Inflammatory macrophage (primary cell): ENCODE data around the gene TRMT44.

ENCODE experiments used
- DNase-seq, 2 donors: peaks; one replicate each; pipeline ENCODE4 v3.0.0-alpha.2; 2020 to 2022

TRMT44 gene

DNA sequence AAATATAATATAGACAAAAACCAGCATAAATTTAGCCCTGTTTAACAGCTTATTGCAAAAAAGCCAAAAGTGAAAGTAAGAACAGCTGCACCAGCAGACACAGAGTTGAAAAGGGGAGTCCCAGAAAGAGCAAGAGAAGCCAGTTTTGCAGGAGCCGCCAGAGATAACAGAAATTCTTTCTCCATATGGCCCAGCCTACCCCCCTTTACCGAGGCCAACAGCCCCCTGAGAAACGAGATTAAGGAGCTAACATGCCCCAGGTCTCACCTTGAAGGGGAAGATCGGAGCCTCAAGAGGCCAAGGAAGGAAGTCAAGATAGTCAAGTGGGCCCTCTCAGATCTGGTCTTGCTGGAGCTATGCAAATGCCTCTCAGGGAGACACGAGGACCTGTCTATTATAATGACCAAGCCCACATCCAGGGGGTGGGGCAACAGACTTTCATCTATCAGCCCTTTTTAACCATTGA, 4.9 kb upstream of the TRMT44 start:
- DNase-seq = no peak

- DNase-seq = no peak
These were observed 3.3 kb upstream of the TRMT44 start for GRCh38 chr4:8437281-8437680.

DNA sequence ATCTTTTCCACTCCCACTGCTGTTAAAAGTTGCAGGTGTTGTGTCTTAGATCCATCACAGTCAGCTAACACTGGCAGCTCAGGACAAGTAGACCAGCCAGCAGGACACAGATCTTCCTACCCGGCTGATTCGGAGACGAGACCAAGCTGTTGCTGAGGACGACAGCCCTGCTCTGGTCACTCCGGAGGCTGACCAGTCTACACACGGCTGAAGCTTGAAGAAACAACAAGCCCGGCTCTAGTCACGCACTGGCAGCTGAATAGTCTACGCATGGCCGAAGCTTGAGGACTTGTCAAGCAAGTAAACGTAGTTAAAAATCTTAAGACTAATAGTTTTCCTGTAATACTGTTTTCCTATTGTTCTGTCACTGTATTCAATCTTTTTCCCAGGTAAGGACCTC, 1.8 kb upstream of the TRMT44 start:
- no peak for DNase-seq

DNA sequence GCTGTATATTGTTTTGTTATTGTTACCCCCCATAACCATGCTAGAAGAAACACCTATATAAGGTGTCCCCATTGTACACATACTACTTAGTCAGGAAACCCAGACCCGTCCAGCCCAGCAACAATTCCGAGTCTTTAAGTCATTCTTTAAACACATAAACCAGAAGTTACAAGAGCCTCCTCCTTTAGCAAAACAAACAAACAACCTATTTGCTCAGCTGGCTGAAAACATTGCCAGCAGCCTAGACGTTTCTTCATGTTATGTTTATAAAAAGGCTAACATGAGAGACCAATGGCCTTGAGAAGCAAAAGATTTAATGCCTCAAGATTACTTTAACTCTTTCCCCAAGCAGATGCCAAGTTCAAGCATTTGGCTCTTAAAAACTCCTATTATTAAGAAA, 1.4 kb upstream of the TRMT44 start:
- no peak for DNase-seq

DNA sequence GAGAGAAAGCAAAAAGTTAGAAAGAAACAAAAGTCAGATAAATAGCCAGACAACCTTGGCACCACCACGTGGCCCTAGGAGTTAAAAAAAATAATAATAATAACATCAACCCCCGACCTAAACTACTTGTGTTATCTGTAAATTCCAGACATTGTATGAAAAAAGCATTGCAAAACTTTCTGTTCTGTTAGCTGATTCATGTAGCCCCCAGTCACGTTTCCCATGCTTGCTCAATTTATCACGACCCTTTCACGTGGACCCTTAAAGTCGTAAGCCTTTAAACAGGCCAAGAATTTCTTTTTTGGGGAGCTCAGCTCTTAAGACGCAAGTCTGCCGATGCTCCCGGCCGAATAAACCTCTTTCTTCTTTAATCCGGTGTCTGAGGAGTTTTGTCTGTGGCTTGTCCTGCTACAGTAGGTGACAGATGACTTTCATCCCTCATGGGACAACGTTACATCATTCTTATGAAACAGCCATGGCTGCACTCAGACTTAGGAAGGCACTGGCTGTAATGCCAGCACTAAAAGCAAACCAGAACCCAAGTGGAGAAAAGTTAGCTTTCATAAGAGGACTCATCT, 574 bp upstream of the TRMT44 start:
- peak; percentile 83 to 87 for DNase-seq

DNA sequence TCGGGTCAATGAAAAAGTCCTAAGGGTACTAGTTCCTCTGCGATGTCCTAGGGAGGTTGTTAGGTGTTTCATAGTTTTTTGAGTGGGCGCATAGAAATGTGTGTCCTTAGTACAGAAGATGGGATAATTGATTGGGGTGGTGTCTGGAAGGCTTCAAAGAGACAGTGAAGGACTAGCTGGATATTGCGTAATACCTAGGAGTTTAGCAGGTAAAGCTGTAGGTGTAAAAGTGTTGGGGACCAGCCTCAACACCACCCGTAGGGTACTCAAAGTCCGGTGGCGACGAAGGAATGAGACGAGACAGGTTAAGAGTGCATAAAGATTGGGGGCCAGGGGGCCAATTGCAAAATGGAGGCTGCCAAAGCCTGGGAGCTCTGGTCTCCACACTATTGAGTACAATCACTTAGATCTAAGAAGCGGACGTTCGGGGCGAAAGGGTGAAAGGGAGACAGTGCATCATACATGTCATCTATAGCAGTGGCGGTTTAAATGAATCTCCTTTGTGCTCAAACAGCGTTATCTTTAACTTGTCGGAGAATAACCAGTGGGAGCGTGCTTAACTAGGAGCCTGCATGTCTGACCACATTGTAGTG, 1.0 kb downstream of the TRMT44 start:
- DNase-seq = no peak

DNA sequence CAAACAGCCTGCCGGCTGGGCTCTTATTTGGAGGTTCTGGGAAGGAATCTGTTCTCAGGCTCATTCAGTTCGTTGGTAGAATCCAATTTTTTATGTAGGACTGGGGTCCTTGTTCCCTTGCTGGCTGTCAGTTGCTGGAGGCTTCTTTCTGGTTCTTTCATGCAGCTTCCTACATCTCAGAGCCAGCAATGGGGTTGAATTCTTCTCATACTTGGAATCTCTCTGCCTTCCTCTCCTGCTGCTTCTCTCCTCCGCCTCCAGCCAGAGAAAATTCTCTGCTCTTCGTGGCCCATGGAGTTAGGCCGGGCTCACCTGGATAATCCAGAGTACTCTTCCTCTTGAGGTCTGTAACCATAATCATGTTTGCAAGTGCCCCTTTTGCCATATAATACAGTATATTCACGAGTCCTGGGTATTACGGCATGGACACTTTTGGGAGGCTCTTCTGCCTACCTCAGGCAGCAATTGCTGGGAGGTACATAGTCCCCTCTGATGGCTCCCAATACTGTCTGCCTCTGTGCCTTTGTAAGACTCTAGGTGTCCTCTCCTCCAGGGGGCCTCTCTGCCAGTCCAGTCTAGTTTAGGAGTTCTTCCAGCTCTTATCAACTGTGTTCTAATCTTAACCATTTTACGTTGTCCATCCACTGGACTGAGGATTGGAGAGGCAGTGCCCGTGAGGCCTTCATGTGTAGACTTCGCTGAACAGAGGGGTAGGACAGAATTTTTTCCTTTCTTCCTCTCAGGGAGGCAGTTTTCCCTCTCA, 2.2 kb downstream of the TRMT44 start:
- DNase-seq = no peak

DNA sequence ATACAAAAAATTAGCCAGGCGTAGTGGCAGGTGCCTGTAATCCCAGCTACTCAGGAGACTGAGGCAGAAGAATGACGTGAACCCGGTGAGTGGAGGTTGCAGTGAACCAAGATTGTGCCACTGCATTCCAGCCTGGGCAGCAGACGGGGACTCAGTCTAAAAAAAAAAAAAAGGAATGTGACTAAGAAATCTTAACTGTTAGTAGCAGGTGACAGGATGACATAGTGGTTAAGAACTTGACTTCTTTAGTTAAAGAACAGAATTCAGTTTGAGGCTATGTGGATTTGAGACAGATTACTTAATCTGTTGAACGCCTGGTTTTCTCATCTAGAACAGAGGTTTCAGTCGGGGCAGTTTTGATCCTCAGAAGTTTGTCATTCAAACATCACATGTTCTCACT, 3.2 kb downstream of the TRMT44 start:
- no peak for DNase-seq

GRCh38 chr4:8446122-8446521, 5.5 kb downstream of the TRMT44 start:
- DNase-seq = no peak

- DNase-seq = no peak
These were observed 11.0 kb downstream of the TRMT44 start for GRCh38 chr4:8451440-8452182.

DNA sequence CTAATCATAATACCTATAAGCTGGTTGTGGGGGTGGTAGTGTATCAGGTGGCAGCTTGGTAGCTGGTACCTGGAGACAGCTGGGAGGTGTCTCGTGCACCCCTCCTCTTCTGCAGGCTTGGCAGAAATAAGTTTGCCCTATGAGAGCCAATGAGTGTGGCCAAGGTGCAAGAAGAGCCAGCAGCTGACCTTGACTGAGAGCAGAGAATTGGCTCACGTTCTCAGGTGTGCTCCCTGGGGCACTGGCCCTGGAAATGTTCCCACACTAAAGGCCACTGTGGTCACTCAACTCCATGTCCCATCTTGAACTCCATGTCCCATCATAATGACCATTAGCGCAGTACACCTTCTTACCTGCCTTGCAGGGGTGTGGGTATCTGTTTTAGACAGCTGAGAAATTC, 13.4 kb downstream of the TRMT44 start:
- no peak for DNase-seq

GRCh38 chr4:8457646-8458252, 17.2 kb downstream of the TRMT44 start:
- no peak for DNase-seq

GRCh38 chr4:8459867-8460445, 19.4 kb downstream of the TRMT44 start:
- DNase-seq = no peak

DNA sequence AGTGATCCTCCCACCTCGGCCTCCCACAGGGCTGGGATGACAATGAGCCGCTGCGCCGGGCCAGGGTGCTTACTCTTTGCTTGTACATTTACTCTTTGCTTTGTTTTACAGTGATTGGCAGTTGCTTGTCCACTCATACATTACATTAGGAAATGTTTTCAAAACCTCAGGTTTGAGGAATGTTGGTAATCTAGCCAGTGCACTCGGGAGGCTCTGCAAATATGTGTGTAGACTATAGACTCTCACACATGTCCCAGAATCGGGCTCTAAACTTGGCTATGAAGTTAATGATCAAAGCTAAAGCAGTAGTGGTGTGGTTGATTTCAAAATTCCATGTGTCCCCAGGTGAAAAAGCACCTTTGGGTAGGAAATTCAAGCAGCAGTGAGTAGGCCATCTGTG, 20.5 kb downstream of the TRMT44 start:
- no peak for DNase-seq

GRCh38 chr4:8461616-8462015, 21.0 kb downstream of the TRMT44 start:
- DNase-seq = no peak

GRCh38 chr4:8463811-8464210, 23.2 kb downstream of the TRMT44 start:
- no peak for DNase-seq

DNA sequence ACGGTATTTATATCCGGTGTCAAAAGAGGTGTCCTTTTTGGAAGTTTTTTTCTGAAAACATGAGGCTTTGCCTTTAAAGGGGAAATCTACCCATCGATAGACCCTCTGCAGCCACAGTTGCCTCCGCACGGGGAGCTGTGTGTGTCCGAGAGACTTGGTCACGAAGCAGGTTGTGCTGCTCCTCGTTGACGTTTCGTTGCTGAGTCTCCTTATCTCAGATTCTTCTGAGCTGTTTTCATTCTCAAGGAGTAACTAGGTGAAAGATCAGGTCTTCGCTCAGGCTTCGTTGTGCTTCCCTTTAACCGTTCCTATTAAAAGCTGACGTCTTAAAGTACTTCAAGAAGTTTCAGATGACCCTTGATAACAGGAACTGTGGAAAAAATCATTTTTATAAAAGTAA, 23.8 kb downstream of the TRMT44 start:
- DNase-seq = no peak

DNA sequence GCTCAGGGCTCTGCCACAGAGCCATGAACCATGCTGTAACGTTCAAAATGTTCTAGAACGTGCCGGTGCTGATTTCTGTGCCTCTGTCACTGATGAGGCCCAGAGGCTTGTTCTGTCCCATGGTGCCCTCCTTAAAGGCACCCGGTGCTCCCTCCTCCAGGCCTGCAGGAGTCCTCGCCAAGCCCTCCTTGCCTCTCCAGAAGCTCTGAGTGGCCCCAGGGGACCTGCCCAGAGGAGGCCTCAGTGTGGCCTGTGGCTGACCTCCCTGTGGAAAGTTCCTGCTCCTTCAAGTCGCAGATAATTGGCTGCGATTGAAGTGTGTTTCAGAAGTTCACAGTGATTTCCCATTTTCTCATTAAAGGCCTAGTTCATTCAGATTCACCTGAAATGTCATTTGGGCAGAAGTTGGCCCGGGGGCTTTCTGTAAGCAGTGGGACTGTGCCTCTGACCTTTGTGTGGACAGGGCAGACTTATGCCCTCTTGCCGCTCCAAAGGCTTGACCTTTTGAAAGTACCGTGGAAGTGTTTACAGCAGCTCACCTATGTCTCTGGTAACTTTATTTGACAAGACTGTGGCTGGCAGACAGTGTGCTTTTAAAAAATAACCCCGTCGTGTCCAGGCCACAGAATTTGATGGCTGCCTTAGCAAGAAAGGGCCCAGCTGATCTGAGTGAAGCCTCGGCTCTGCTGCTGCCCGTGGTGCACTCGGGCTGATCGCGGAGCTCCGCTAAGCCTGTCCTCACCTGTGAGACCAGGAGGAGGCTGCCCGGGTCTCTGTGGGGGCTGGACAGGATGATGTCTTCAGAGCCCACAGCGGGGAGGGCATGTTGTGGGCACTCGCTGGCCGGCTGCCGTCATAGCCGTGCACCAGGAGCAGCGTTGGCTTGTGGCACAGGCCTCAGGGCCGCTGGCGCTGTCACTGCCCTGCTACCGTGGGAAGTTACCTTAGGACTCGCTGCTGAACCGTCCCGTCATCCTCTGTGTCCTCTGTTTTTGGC, 25.3 kb downstream of the TRMT44 start:
- DNase-seq = no peak

GRCh38 chr4:8467016-8467415, 26.4 kb downstream of the TRMT44 start:
- DNase-seq = no peak

- DNase-seq = peak; percentile 39 to 59
These were observed 28.4 kb downstream of the TRMT44 start for GRCh38 chr4:8468746-8469535.
